Upper lobe of left lung (tissue), 6 donors: ENCODE results near the gene IL21R. TPM values are rescaled to one million over a fixed set of nuclear protein-coding genes. Genes with fewer than 3 reads are reported as not detected.
A peak's percentile ranks its signal among the peaks of the same experiment; 100 is the strongest.

Experiments
- ATAC-seq, 2 donors: fragments of 200-7000 bp; cut with Tn5 transposase; one replicate each; pipeline ENCODE4 v1.9.1; 2022; ENCODE audit warnings: mild to moderate bottlenecking in 2 of 2, moderate library complexity in 2 of 2; ENCODE audit not compliant: low FRiP score in 2 of 2
- DNase-seq, 2 donors: peaks; one replicate each; pipeline ENCODE4 v3.0.0-alpha.2; 2019 to 2020
- H3K27ac ChIP-seq, 4 donors: fragments of 200-600 bp; sonication (generic); one replicate each; pipeline ENCODE4 v1.5.1; 2016 to 2019
- H3K27me3 ChIP-seq, 4 donors: fragments of 200-600 bp; sonication (generic); one replicate each; pipeline ENCODE4 v1.5.1; 2017 to 2019
- H3K36me3 ChIP-seq, 4 donors: fragments of 200-600 bp; sonication (generic); one replicate each; pipeline ENCODE4 v1.5.1; 2016 to 2019
- H3K4me1 ChIP-seq, 4 donors: fragments of 200-600 bp; sonication (generic); one replicate each; pipeline ENCODE4 v1.5.1; 2018 to 2019
- H3K4me3 ChIP-seq, 4 donors: fragments of 200-600 bp; sonication (generic); one replicate each; pipeline ENCODE4 v1.5.1; 2017 to 2019; ENCODE audit warnings: mild to moderate bottlenecking in 2 of 4, moderate library complexity in 1 of 4
- H3K9me3 ChIP-seq, 4 donors: fragments of 200-600 bp; sonication (generic); one replicate each; pipeline ENCODE4 v1.5.1; 2018 to 2019
- EP300 ChIP-seq, 4 donors: sonication (generic); formaldehyde crosslinking; IDR thresholded peaks; one replicate each; pipeline ENCODE4 v1.5.1; 2017; ENCODE audit warnings: antibody characterized with exemption in 4 of 4, control low read depth in 2 of 4
- POLR2A ChIP-seq, 4 donors: fragments of 450-650 bp; IDR thresholded peaks; one replicate each; pipeline ENCODE4 v1.5.1; 2016 to 2017; ENCODE audit warnings: antibody characterized with exemption in 4 of 4, mild to moderate bottlenecking in 2 of 4
- POLR2AphosphoS5 ChIP-seq, 2 donors: sonication (generic); formaldehyde crosslinking; IDR thresholded peaks; one replicate each; pipeline ENCODE4 v1.5.1; 2017; ENCODE audit warnings: antibody characterized with exemption in 2 of 2
- WGBS, 2 donors: methylation state at CpG; one replicate each; pipeline ENCODE4 v1.1.5; 2017 to 2018; 5-methylcytosine and 5-hydroxymethylcytosine counted together
- total RNA-seq, 6 donors: library from RNA; depleted of rRNA in 4 of 6; stranded (reverse); fragments of >200 nt in 4 of 6; gene quantifications; one replicate each; pipeline versions ENCODE4 v1.1.0 to v1.2.1, GENCODE V29; 2016 to 2021
- TF ChIP-seq, protein P1 (sequence below), 6 experiments: fragments of 450-650 bp in 4 of 6; fragments of 200-600 bp in 2 of 6; sonication (generic) in 2 of 6; IDR thresholded peaks; one replicate each; pipeline ENCODE4 v1.5.1; 2016 to 2019; ENCODE audit warnings: antibody characterized with exemption in 6 of 6
- donor health status: DM: no; HTN: no; CAD: no; lungs with moderate emphysema.
- donor health status: DM: no; HTN: yes; CAD: no; lungs with severe emphysema.

Gene IL21R
- total RNA-seq, 6 donors from 2014 or later: 2.0 to 10.1 (median 3.6) TPM

DNA sequence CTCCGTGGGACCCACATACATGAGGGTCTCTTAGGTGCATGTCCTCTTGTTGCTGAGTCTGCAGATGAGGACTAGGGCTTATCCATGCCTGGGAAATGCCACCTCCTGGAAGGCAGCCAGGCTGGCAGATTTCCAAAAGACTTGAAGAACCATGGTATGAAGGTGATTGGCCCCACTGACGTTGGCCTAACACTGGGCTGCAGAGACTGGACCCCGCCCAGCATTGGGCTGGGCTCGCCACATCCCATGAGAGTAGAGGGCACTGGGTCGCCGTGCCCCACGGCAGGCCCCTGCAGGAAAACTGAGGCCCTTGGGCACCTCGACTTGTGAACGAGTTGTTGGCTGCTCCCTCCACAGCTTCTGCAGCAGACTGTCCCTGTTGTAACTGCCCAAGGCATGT, 38.2 kb upstream of the IL21R start:
- Histone ChIP-seq H3K27ac (peak overlapping the region in 3 of 4 donors; percentile 28 to 60 (median 32)), H3K27me3 (no peaks in the 10 kb centered on the region), H3K4me3 (no peak overlapping the region), H3K9me3 (no peaks in the 10 kb centered on the region), H3K36me3 (peaks cover 21 to 62% (median 50%) of the 10 kb centered on the region in 4 donors), H3K4me1 (peaks cover 27 to 58% (median 33%) of the 10 kb centered on the region in 4 donors)
- 63 to 77% methylated on average over 2 to 8 of the region's 9 CpGs for WGBS, 2 donors
- TF ChIP-seq POLR2AphosphoS5 (IDR thresholded peaks at IDR 0.05): no peak
- TF ChIP-seq, protein P1, sequence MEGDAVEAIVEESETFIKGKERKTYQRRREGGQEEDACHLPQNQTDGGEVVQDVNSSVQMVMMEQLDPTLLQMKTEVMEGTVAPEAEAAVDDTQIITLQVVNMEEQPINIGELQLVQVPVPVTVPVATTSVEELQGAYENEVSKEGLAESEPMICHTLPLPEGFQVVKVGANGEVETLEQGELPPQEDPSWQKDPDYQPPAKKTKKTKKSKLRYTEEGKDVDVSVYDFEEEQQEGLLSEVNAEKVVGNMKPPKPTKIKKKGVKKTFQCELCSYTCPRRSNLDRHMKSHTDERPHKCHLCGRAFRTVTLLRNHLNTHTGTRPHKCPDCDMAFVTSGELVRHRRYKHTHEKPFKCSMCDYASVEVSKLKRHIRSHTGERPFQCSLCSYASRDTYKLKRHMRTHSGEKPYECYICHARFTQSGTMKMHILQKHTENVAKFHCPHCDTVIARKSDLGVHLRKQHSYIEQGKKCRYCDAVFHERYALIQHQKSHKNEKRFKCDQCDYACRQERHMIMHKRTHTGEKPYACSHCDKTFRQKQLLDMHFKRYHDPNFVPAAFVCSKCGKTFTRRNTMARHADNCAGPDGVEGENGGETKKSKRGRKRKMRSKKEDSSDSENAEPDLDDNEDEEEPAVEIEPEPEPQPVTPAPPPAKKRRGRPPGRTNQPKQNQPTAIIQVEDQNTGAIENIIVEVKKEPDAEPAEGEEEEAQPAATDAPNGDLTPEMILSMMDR (IDR thresholded peaks at IDR 0.05): no peak
- no peak for TF ChIP-seq POLR2A (IDR thresholded peaks at IDR 0.05)
- TF ChIP-seq EP300 (IDR thresholded peaks at IDR 0.05): no peak
- peak; percentile 63 to 67 for DNase-seq
- peak in 1 of 2 donors; percentile 37 for ATAC-seq

DNA sequence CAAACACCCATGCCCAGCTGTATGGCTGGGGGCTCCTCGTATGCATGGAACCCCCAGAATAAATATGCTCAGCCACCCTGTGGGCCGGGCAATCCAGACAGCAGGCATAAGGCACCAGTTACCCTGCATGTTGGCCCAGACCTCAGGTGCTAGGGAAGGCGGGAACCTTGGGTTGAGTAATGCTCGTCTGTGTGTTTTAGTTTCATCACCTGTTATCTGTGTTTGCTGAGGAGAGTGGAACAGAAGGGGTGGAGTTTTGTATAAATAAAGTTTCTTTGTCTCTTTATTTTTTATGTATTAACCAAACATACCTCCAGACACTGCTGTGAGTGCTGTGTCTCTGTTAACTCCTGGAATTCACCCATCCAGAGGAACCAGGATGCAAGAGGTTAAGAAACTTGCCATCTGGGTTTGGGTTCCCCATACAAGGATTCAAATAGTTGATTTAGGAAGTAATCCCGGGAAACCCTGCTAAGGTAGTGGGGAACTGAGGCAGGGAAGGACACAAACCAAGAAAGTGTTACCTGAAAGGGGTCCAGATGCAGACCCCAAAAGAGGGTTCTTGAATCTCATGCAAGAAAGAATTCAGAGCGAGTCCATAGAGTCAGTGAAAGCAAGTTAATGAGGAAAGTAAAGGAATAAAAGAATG, 37.4 kb upstream of the IL21R start:
- ATAC-seq (peak in 1 of 2 donors; percentile 68), DNase-seq (peak in 1 of 2 donors; percentile 71)
- 52 to 67% methylated on average over 6 of the region's 6 CpGs for WGBS, 2 donors
- Histone ChIP-seq H3K27me3 (no peaks in the 10 kb centered on the region), H3K4me1 (peaks cover 25 to 54% (median 30%) of the 10 kb centered on the region in 4 donors), H3K27ac (peak overlapping the region in 3 of 4 donors; percentile 28 to 60 (median 32)), H3K36me3 (peaks cover 16 to 53% (median 42%) of the 10 kb centered on the region in 4 donors), H3K9me3 (no peaks in the 10 kb centered on the region), H3K4me3 (no peak overlapping the region)
- TF ChIP-seq EP300 (IDR thresholded peaks at IDR 0.05) (no peak), POLR2AphosphoS5 (IDR thresholded peaks at IDR 0.05) (no peak), POLR2A (IDR thresholded peaks at IDR 0.05) (no peak)
- TF ChIP-seq, protein P1 (IDR thresholded peaks at IDR 0.05): no peak

DNA sequence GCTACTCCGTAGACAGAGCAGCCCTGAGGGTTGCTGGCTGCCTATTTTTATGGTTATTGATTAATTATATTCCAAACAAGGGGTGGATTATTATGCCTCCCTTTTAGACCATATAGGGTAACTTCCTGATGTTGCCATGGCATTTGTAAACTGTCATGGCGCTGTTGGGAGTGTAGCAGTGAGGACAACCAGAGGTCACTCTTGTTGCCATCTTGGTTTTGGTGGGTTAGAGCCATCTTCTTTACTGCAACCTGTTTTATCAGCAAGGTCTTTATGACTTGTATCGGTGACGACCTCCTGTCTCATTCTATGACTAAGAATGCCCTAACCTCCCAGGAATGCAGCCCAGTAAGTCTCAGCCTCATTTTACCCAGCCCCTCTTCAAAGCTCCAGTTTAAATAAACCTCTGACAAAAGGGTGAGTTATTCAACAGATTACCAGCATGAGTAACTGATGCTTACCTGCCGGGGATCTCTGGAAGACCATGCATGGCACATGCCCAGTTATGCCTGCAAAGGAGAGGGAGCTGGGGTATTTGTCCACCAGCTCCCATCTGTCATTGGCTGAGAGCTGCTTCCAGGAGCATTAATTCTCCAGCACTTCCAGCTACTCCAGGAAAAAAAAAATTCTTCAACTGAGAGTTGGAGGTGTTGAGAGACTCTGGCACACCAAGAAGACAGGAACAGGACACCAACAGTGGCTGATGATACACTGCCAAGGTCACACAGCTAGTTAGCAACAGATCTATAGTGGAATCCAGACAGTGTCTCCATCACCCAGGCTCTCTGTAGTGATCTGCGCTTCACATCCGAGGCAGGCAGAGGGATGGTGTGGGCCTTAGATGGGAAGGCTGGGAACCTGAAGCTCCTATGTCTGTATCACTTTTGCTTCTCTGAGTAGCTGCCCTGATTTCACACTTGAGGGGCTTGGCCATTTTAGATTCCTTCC, 36.6 kb upstream of the IL21R start:
- WGBS, 2 donors: 79 to 83% methylated on average over 6 to 7 of the region's 7 CpGs
- no peak overlapping the region for H3K4me3 ChIP-seq
- TF ChIP-seq POLR2AphosphoS5 (IDR thresholded peaks at IDR 0.05) (peak in 1 of 2 donors; percentile 35), EP300 (IDR thresholded peaks at IDR 0.05) (no peak)
- TF ChIP-seq, protein P1 (IDR thresholded peaks at IDR 0.05): no peak
- DNase-seq (no peak), ATAC-seq (no peak)
- H3K27me3 ChIP-seq: no peaks in the 10 kb centered on the region
- H3K9me3 ChIP-seq: no peaks in the 10 kb centered on the region
- peaks cover 16 to 45% (median 36%) of the 10 kb centered on the region in 4 donors for H3K36me3 ChIP-seq
- peaks cover 25 to 54% (median 30%) of the 10 kb centered on the region in 4 donors for H3K4me1 ChIP-seq
- H3K27ac ChIP-seq: peak overlapping the region in 2 of 4 donors; percentile 60 to 73

DNA sequence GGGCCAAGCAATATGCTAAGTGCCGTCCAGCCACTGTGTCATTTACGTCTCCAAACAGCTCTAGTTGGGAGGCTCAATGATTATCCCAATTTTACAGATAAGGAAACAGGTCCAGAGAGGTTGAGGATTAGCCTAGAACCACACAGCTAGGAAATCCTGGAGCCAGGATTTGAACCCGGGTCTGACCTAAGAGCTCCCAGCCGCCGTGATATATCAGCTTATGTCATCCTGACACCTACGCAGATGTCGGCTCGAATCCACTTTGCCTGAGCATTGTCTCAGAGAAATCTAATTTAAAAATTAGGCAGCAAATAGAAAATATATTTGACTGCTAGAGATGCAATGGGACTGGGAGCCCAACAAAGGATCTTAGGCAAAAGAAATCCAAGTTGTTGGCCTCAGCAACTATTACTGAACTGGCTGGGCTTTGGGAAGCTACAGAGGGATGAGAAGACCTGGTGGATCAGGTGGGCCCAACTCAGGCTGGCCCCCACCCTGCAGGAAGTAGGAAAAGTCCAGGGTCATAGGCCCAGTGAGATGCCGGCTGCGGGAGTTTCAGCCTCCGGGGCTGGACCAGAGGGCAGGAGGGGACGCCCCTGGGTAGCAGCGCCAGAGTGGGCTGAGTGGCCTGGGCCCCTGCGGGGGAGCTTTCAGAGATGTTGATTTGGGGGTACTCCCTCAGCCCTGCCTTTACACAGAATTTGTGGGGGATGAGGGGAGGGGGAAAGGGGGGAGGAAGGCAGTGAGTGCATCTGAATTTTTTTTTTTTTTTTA, 35.1 kb upstream of the IL21R start:
- Histone ChIP-seq H3K36me3 (peaks cover 9 to 31% (median 23%) of the 10 kb centered on the region in 4 donors), H3K27me3 (no peaks in the 10 kb centered on the region), H3K27ac (peak overlapping the region; percentile 26 to 83 (median 70)), H3K4me1 (peaks cover 25 to 54% (median 30%) of the 10 kb centered on the region in 4 donors), H3K4me3 (peak overlapping the region in 2 of 4 donors; percentile 8 to 28), H3K9me3 (no peaks in the 10 kb centered on the region)
- TF ChIP-seq POLR2A (IDR thresholded peaks at IDR 0.05) (no peak), EP300 (IDR thresholded peaks at IDR 0.05) (no peak), POLR2AphosphoS5 (IDR thresholded peaks at IDR 0.05) (no peak)
- TF ChIP-seq, protein P1 (IDR thresholded peaks at IDR 0.05): no peak
- peak in 1 of 2 donors; percentile 68 for DNase-seq
- WGBS, 2 donors: 62% methylated on average over 13 to 14 of the region's 14 CpGs
- peak in 1 of 2 donors; percentile 18 for ATAC-seq
